GM19023 (cell line): ENCODE results near the gene HYLS1.

Experiments
- ATAC-seq: cut with Tn5 transposase; IDR thresholded peaks from one replicate; pipeline ENCODE4 v1.9.1; 2021; ENCODE audit warnings: mild to moderate bottlenecking, moderate library complexity; ENCODE audit not compliant: unreplicated experiment

The HYLS1 gene

GRCh38 chr11:125932301-125932700, 44.8 kb downstream of the HYLS1 start:
- no peak for ATAC-seq

DNA sequence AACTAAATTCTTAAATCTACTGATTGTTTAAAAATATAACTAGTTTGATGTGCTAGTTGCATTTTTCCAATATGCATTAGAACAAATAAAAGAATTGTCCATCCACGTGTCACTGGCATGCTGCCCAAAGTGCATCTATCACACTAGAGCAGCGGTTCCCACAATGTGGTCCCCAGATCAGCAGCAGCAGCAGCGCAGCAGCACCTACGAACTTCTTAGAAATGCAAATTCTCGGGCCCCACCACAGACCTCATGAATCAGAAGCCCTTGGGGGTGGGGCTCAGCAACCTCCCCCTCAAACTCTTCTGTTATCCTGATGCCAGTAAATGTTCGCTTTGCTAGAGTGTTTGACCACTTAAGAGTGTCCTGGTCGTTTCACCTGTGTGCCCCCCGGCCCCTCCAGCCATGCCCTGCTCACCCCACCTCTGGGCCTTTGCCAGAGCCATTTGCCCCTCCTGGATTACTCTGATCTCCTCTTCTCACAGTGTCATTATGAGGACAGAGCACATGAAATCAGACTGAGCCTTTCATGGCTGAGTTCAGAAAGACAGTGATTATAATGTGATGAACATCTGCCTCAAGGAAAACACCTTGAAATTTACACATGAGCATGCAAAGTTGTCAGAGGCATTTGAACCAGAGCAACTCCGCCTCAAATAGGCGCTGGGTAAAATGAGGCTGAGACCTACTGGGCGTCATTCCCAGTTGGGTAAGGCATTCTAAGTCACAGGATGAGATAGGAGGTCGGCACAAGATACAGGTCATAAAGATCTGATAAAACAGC, 45.8 kb downstream of the HYLS1 start:
- ATAC-seq = no peak

- ATAC-seq = no peak
Measured at GRCh38 chr11:125934473-125934872, 47.0 kb downstream of the HYLS1 start.

- ATAC-seq = no peak
Measured at GRCh38 chr11:125935056-125935455, 47.6 kb downstream of the HYLS1 start.

DNA sequence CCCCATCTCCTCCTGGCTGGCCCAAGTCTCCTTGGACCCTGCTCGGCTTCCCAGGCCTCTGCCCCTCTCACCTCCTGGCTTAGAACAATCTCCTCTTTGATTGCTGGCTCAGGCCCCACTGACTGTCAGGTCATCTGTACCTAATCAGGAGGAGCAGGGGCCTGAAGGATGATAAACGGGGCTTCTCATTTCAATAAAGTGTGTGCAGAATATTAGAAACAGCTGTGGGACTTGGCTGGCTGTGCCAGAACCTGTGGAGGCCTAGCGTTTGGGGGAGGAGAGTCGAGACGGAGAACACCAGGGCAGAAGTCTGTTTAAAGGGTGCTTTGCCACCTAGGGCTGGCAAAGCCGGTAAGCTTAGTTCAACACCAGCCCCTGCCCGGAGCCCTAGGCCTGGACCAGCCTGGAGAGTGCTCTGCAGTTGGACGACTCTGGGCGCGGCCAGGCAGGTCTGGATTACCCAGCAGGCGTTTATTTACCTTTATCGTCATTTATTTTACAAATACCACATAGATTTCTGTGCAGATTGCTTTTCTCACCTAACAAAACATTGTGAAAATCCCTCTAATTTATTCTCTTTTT, 48.2 kb downstream of the HYLS1 start:
- ATAC-seq = no peak

- no peak for ATAC-seq
Measured at GRCh38 chr11:125938418-125938817, 51.0 kb downstream of the HYLS1 start.

GRCh38 chr11:125939081-125939521, 51.6 kb downstream of the HYLS1 start:
- no peak for ATAC-seq

DNA sequence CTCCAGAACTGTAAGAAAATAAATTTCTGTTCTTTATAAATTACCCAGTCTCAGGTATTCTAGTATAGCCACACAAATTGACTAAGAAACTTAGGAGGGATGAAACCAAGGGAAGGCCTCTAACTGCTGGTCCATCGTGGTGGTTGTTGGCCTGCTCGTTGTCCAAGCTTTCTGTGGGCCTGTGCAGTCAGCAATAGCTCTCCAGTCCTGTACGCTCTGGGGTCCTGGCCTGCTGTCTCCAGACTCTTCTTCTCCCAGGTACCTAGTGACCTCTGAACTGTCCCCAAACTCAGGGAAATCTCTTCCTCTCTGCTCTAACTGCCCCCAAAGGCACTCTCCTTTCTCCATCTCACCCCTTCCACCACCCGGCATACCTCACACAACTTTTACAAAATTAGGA, 52.7 kb downstream of the HYLS1 start:
- no peak for ATAC-seq

DNA sequence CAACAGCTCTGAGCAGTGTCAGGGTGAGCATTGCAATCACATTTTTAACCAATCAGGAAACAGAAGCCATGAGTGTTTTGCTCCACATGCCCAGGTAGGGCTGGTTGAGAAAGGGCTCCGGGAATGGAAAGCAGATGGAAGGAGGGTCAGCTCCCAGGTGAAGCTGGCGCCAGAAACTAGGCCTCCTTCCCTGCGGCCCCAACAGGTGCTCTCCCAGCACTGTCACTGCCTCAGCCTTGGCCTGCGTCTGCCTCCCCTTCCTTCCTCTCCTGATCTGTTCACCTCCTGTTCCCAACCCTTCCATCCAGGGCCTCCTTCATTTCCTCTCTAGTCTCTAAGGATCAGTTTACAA, 53.8 kb downstream of the HYLS1 start:
- ATAC-seq = no peak

DNA sequence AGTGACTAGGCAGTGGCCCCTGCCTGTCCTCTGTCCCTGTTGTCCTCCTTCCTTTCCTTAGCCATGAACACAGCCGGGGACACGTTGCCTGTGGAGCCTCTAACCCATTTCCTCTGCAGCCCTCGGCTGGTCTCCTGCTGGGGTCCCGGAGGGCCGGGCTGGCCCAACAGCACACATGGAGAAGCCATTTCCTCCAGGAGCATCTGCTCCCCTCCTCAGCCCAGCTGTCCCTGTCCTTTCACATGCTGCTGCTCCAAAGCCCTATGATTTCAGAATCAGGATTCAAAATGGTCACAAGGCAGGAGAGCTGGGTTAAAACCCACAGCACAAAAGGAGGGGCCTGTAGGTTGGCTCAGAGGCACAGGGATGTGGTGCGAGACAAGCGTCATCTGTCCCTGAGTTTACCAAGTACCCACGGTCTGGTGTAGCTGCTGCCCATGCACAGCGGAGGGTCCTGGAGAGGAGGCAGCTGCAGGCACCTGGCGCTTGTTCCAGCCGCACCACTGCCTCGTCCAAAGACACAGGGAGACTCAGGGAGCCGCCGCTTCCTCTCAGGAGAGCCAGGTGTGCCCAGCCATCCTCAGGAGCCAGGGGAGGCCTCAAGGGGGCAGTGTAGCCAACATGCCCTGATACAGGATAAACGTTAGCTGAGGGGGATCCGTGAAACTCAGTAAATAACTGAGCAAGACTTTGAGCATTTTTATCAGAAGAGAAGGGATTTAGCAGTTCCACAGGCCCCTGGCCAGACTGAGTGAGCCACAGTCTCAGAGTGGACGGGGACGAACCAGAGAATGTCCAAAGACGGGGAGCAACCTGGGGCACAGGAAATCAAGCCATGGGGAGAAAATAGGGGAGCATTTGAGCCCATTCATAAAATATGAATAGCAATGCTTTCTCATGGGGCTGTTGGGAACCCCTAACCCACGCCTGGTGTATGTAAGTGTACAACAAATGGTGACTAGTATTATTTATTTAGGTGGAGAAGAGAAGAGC, 54.4 kb downstream of the HYLS1 start:
- ATAC-seq = no peak

DNA sequence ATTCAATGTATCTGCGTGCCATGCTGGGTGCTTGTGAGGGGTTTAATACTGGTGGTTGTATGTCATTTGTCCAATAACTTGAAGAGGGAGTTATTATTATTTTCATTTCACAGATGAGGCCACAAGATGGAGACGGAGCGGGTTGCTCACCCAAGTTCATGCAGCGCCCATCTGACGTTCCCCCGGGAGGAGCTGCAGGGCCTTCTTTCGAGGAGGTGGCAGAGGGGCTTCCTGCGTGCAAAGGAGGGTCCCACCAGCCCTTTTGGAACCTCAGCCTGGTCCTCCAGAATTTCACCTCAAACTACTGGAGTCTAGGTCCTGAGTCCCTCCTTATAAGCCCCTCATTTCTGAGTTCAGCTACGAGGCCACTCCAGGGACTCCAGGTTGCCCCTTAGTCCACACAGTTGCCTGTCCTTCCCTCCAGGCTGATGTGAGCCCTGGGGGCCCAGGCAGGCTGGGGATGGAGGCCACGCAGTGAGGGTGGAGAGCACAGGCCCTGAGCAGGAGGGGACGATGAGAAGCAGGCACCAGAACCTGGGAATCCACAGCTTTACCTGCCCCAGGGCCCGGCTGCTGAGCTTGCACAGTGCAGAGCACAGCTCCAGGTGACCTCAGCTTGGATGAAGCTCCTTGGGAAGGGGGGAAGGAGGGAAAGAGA, 55.4 kb downstream of the HYLS1 start:
- ATAC-seq = no peak

DNA sequence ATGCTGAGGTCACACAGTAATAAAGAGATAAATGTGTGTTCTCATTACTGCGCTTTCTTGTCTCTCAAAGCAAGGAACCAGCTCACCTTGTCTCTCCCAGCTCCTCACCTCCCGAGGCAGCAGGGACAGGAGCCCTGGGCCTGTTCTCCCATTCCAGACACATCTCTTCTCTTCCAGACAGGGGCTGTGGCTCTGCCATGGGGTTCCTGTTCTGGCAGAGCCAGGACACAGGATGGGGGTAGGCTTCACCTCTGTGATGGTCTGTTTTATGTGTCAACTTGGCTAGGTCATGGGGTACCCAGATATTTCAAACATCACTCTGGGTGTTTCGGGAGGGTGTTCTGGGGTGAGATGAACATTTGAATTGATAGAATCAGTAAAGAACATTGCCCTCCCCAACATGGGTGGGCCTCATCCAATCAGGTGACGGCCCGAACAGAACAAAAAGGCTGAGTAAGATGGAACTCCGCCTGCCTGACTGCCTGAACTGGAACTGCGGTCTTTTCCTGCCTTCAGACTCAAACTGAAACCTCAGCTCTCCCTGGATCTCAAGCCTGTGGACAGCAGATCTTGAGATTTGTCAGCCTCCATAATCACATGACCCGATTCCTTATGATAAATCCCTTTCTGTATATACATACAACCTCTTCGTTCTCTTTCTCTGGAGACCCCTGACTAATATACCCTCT, 56.3 kb downstream of the HYLS1 start:
- no peak for ATAC-seq

GRCh38 chr11:125944350-125945010, 57.0 kb downstream of the HYLS1 start:
- ATAC-seq = no peak

DNA sequence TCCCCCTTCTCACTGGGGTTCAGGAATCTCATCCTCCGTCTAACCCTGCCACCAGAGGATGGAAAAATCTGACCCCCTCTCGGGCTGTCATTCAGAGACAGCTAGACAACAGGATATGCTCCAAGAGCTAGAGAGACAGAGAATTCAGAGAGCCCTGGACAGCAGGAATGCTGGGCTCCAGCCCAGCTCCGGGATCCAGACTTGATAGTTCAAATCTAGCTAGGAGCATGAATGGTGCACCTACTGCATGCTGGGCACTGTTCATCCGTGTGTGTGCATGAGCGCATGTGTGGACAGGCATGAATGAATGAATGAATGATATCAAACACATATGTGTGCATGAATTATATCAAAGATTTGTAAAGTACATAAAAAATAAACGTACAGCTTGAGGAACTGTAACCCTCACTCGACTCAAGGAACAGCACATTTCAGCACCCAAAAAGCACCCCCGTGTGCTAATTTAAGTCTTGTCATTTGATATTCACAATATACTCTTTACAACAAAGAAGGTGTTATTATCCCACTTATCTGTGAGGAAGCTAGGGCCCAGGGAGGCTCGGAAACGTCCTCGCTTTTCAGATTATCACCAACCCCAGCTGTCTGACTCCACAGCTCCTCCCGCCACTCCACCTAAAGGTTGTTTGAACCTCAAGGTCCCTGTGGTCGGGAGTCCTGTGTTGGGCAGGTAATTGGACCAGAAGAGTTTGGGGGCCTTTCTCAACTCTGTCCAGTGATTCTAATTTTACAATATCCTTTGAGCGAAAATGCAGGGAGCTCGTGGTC, 57.7 kb downstream of the HYLS1 start:
- ATAC-seq = no peak

DNA sequence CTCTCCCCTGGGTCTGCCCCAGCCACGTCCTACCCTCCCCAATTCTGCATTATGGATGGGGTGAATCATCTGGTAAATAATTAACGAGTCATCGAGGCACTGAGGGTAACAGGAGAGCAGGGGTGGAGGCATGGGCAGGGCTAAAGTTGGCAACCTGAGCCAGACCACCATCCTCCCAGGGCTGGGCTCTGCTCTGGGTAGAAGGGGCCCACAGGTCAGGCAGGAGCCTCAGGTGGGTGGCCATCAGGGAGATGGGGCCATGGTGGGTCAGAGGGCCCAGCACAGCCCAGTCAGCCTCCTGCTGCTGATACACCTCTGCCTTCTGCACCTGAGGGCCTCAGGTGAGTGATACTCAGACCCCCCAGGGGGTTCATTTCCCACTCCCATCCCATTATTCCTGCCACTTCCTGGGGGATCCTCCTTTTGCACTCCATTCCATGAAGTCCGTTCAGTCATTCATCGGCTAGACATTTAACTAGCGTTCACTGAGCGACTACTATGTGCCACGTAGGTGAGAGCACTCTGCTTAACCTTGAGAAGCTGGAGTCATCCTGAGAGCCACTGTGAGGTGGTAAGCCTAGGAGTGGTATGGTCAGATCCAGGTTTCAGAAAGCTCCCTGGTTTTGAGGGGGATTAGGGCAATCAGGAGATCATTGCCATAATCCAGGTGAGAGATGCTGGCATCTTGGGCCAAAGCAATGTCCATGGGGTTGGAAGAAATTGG, 58.5 kb downstream of the HYLS1 start, which contains the start of gene VSIG10L2:
Gene VSIG10L2 (plus strand): TSS at position 248 of the 724 bp plus-strand sequence. CDS start 12 bp downstream, at position 260.
- no peak for ATAC-seq

DNA sequence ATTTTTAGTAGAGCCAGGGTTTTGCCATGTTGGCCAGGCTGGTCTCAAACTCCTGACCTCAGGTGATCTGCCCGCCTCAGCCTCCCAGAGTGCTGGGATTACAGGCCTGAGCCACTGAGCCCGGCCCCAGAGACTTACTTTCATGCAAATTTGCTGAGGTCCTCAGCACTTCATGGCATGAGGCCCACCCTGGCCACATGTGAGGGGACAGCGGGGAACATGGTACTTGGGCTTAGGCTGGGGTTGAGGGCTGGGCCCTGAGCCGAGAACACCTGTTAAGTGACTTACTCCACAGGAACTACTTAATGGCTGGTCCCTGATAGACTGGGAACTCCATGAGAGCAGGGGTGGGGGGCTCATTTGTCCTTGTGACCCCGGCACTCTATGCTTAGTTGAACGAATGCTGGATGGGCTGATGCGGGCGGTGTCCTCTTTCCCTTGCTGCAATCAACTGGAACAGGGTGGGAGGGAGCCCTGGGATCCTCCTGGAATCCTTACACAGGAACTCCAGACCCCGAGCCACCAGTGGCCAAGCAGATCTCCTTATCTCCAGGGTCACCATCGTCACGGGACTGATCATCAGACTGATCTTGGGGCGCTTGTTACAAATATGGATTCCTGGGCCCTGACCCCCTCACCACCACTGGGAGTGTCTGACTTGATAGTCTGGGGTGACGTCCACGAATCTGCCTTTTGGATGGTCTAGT, 59.4 kb downstream of the HYLS1 start:
- no peak for ATAC-seq

GRCh38 chr11:125947419-125948277, 60.2 kb downstream of the HYLS1 start:
- ATAC-seq = no peak
